Panc1 (cell line): Measurements from ENCODE around the gene HPS6.

Experiments used
- POLR2AphosphoS5 ChIP-seq: IDR thresholded peaks from 2 replicates; pipeline ENCODE4 v1.6.1; 2012; ENCODE audit warnings: mild to moderate bottlenecking, low read depth, low read length, moderate library complexity
- SIN3A ChIP-seq: IDR thresholded peaks from 2 replicates; pipeline ENCODE4 v1.6.1; 2012; ENCODE audit warnings: low read depth, mild to moderate bottlenecking, low read length, moderate library complexity, borderline replicate concordance; ENCODE audit not compliant: insufficient read depth
- TF ChIP-seq, protein P1 (sequence below): fragments of 450-650 bp; IDR thresholded peaks from 2 replicates; pipeline ENCODE4 v1.5.1; 2017; ENCODE audit warnings: mild to moderate bottlenecking

DNA sequence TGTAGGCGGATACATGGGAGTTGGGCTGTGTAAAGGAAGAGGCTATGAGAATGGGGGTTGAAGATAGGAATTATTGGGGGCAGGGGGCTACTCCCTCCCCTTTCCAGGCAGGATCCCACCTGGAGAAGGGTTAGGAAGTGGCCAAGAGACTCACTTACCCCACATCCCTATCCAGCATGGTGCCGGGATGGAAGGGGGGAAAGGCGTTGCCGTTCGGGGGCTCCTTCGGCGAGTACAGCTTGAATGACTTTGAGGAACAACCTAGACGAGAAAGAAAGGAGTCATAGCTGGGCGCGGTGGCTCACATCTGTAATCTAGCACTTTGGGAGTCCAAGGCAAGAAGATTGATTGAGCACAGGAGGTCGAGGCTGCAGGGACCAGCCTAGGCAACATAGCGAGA lies 46.1 kb downstream of the HPS6 start:
- TF ChIP-seq, protein P1, sequence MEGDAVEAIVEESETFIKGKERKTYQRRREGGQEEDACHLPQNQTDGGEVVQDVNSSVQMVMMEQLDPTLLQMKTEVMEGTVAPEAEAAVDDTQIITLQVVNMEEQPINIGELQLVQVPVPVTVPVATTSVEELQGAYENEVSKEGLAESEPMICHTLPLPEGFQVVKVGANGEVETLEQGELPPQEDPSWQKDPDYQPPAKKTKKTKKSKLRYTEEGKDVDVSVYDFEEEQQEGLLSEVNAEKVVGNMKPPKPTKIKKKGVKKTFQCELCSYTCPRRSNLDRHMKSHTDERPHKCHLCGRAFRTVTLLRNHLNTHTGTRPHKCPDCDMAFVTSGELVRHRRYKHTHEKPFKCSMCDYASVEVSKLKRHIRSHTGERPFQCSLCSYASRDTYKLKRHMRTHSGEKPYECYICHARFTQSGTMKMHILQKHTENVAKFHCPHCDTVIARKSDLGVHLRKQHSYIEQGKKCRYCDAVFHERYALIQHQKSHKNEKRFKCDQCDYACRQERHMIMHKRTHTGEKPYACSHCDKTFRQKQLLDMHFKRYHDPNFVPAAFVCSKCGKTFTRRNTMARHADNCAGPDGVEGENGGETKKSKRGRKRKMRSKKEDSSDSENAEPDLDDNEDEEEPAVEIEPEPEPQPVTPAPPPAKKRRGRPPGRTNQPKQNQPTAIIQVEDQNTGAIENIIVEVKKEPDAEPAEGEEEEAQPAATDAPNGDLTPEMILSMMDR = no peak
- TF ChIP-seq SIN3A (no peak), POLR2AphosphoS5 (no peak)
